AG09309 (cell line): ENCODE results near the gene UBE2D2.
A peak's percentile ranks its signal among the peaks of the same experiment; 100 is the strongest.
"Not testable (repeated sequence)": the region's sequence is repeated elsewhere in the genome, so short reads cannot be mapped to it uniquely, and the experiment has no call there.

Experiments used
- DNase-seq: peaks from one replicate; pipeline ENCODE4 v3.0.0-alpha.2; 2010; ENCODE audit warnings: low read depth
- H3K4me3 ChIP-seq: 2 replicates; pipeline ENCODE4 v1.5.1; 2011; ENCODE audit warnings: mild to moderate bottlenecking, low read depth, low read length, moderate library complexity; ENCODE audit not compliant: control insufficient read depth
- CTCF ChIP-seq: IDR thresholded peaks from 2 replicates; pipeline ENCODE4 v1.5.1; 2011; ENCODE audit warnings: mild to moderate bottlenecking, low read depth, low read length, inconsistent platforms; ENCODE audit not compliant: insufficient read depth, control insufficient read depth; ENCODE audit errors: missing control alignments

Gene UBE2D2

DNA sequence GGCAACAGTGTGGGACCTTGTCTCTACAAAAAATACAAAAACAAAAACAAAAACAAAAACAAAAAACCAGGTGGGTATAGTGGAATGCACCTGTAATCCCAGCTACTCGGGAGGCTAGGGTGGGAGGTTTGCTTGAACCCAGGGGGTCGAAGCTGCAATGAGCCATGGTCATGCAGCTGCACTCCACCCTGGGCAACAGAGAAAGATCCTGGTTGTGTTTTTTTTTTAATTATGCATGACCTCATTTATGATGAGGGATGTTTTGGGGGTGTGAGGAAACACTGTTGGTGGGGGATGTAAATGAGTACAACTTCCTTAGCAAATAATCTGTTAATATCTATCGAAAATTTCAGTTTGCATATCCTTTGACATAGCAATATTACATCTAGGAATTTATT is 29.4 kb upstream of the UBE2D2 start:
- no peak for TF ChIP-seq CTCF
- no peak overlapping the region for H3K4me3 ChIP-seq
- no peak for DNase-seq

- DNase-seq = no peak
- peak; percentile 12 for TF ChIP-seq CTCF
- no peak overlapping the region for H3K4me3 ChIP-seq
These were observed 17.6 kb upstream of the UBE2D2 start for GRCh38 chr5:139543423-139543991.

DNA sequence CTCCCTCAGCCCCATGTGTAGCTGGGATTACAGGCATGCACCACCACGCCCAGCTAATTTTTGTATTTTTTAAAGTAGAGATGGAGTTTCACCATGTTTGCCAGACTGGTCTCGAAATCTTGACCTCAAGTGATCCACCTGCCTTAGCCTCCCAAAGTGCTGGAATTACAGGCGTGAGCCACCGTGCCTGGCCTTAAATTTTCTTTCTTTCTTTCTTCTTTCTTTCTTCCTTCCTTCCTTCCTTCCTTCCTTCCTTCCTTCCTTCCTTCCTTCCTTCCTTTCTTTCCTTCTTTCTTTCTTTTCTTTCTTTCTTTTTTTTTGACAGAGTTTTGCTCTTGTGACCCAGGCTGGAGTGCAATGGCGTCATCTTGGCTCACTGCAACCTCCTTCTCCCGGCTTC is 14.5 kb upstream of the UBE2D2 start:
- DNase-seq, H3K4me3 ChIP-seq: not testable (repeated sequence)

DNA sequence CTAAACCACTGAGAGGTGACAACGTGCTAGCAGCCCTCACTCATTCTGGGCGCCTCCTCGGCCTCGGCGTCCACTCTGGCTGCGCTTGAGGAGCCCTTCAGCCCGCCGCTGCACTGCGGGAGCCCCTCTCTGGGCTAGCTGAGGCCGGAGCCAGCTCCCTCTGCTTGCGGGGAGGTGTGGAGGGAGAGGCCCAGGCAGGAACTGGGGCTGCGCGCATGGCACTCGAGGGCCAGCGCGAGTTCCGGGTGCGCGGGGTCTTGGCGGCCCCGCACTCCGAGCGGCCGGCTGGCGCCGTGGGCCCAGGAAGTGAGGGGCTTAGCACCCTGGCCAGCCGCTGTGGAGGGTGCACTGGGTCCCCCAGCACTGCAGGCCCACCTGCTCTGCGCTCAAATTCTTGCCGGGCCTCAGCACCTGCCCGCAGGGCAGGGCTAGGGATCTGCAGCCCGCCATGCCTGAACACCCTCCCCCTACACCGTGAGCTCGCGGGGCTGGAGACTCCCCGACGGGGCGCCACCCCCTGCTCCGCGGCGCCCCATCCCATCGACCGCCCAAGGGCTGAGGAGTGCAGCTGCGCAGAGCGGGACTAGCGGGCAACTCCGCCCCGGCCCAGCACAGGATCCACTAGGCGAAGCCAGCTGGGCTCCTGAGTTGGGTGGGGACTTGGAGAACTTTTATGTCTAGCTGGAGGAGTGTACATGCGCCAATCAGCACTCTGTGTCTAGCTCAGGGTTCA is 11.8 kb upstream of the UBE2D2 start:
- no peak for TF ChIP-seq CTCF

DNA sequence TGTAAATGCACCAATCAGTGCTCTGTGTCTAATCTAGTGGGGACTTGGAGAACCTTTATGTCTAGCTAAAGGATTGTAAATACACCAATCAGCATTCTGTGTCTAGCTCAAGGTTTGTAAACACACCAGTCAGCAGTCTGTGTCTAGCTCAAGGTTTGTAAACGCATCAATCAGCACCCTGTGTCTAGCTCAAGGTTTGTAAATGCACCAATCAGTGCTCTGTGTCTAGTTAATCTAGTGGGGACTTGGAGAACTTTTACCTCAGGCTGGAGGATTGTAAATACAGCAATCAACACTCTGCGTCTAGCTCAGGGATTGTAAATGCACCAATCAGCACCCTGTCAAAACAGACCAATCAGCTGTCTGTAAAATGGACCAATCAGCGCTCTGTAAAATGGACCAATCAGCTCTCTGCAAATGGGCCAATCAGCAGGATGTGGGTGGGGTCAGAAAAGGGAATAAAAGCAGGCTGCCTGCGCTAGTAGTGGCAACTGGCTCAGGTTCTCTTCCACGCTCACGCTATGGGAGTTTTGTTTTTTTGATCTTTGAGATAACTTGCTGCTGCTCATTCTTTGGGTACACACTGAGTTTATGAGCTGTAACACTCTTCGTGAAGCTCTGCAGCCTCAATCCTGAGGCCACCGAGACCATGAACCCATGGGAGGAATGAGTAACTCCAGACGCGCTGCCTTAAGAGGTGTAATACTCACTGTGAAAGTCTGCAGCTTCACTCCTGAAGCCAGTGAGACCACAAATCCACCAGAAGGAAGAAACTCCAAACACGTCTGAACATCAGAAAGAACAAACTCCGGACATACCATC is 10.9 kb upstream of the UBE2D2 start:
- DNase-seq, H3K4me3 ChIP-seq: not testable (repeated sequence)

More for the DNA sequence above, 11.8 kb upstream of the UBE2D2 start:
- no peak overlapping the region for H3K4me3 ChIP-seq
- DNase-seq = no peak

- H3K4me3 ChIP-seq = no peak overlapping the region
- no peak for TF ChIP-seq CTCF
- DNase-seq = no peak
These were observed 9.8 kb upstream of the UBE2D2 start for GRCh38 chr5:139551191-139551889.

DNA sequence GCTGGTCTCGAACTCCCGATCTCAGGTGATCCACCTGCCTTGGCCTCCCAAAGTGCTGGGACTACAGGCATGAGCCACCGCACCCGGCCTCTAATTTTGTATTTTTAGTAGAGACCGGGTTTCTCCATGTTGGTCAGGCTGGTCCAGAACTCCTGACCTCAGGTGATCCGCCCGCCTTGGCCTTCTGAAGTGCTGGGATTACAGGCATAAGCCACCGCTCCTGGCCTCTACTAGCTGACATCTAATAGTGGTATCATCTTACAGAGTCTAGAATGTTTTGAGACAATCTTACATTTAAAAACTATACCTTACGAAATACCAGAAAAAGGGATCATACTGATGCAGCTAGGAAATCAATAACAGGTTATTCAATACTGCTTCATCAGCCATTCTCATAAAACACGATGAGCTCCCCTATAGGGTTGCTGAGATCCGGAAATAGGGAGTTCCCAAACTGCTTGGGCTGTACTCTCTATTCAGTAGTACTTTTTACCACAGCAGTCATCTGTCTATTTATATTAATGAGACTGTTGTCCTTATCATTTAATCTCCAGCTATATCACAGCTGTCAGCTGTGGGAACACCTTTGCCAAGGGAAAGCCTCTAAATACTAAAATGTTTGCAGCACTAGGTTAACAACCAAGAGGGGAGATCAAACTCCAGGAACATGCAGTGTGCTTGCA is 8.1 kb upstream of the UBE2D2 start:
- no peak for DNase-seq
- no peak for TF ChIP-seq CTCF
- H3K4me3 ChIP-seq = no peak overlapping the region
